Memory B cell (primary cell): ENCODE results near the gene KIAA1614.
"Not testable (repeated sequence)": the region's sequence is repeated elsewhere in the genome, so short reads cannot be mapped to it uniquely, and the experiment has no call there.

Experiments
- ATAC-seq: fragments of 150-1000 bp; cut with Tn5 transposase; 2 replicates; pipeline ENCODE4 v1.10.0; 2021; ENCODE audit warnings: low read depth, mild to moderate bottlenecking, moderate library complexity
- DNase-seq, 2 donors: peaks; one replicate each; pipeline ENCODE4 v3.0.0; 2022; ENCODE audit warnings: low spot score in 2 of 2
- H3K27ac Mint-ChIP-seq: one replicate; pipeline ENCODE4 v1.8.0; 2022; ENCODE audit warnings: mild to moderate bottlenecking, moderate library complexity, mixed read lengths
- H3K27me3 Mint-ChIP-seq: one replicate; pipeline ENCODE4 v1.8.0; 2022; ENCODE audit warnings: mixed read lengths
- H3K36me3 Mint-ChIP-seq: one replicate; pipeline ENCODE4 v1.8.0; 2022; ENCODE audit warnings: mild to moderate bottlenecking, mixed read lengths
- H3K4me1 Mint-ChIP-seq: one replicate; pipeline ENCODE4 v1.8.0; 2022; ENCODE audit warnings: mixed read lengths
- H3K4me3 Mint-ChIP-seq: one replicate; pipeline ENCODE4 v1.8.0; 2022; ENCODE audit warnings: mild to moderate bottlenecking, moderate library complexity, mixed read lengths
- H3K9me3 Mint-ChIP-seq: one replicate; pipeline ENCODE4 v1.8.0; 2022; ENCODE audit warnings: mixed read lengths

The KIAA1614 gene

GRCh38 chr1:180961622-180962021, 48.9 kb downstream of the KIAA1614 start:
- no peaks in the 10 kb centered on the region for H3K27me3 Mint-ChIP-seq
- DNase-seq (no peak), ATAC-seq (no peak)
- peaks cover 2% of the 10 kb centered on the region for H3K9me3 Mint-ChIP-seq
- H3K4me1 Mint-ChIP-seq = no peaks in the 10 kb centered on the region
- H3K27ac Mint-ChIP-seq = no peak overlapping the region
- H3K4me3 Mint-ChIP-seq = no peak overlapping the region
- H3K36me3 Mint-ChIP-seq = peaks cover 8% of the 10 kb centered on the region

GRCh38 chr1:180962178-180962577, 49.5 kb downstream of the KIAA1614 start:
- Mint-ChIP-seq H3K4me3 (no peak overlapping the region), H3K4me1 (no peaks in the 10 kb centered on the region), H3K27me3 (no peaks in the 10 kb centered on the region), H3K9me3 (peaks cover 2% of the 10 kb centered on the region), H3K36me3 (peaks cover 11% of the 10 kb centered on the region), H3K27ac (no peak overlapping the region)
- DNase-seq (no peak), ATAC-seq (no peak)

GRCh38 chr1:180964056-180964455, 51.4 kb downstream of the KIAA1614 start:
- H3K36me3 Mint-ChIP-seq = peaks cover 12% of the 10 kb centered on the region

GRCh38 chr1:180964595-180964994, 51.9 kb downstream of the KIAA1614 start:
- peaks cover 13% of the 10 kb centered on the region for H3K36me3 Mint-ChIP-seq

More at GRCh38 chr1:180964056-180964455, 51.4 kb downstream of the KIAA1614 start:
- Mint-ChIP-seq H3K4me1 (peaks cover 2% of the 10 kb centered on the region), H3K27me3 (no peaks in the 10 kb centered on the region), H3K9me3 (peaks cover 2% of the 10 kb centered on the region), H3K27ac (no peak overlapping the region), H3K4me3 (no peak overlapping the region)
- DNase-seq (no peak), ATAC-seq (no peak)

GRCh38 chr1:180966312-180966711, 53.6 kb downstream of the KIAA1614 start:
- H3K27me3 Mint-ChIP-seq = no peaks in the 10 kb centered on the region
- ATAC-seq (no peak), DNase-seq (no peak)
- no peak overlapping the region for H3K27ac Mint-ChIP-seq
- H3K9me3 Mint-ChIP-seq = no peaks in the 10 kb centered on the region
- peaks cover 8% of the 10 kb centered on the region for H3K36me3 Mint-ChIP-seq
- no peak overlapping the region for H3K4me3 Mint-ChIP-seq
- peaks cover 13% of the 10 kb centered on the region for H3K4me1 Mint-ChIP-seq

More at GRCh38 chr1:180964595-180964994, 51.9 kb downstream of the KIAA1614 start:
- H3K27me3 Mint-ChIP-seq = no peaks in the 10 kb centered on the region
- peaks cover 2% of the 10 kb centered on the region for H3K9me3 Mint-ChIP-seq
- ATAC-seq (no peak), DNase-seq (no peak)
- peak overlapping the region; percentile 9 for H3K27ac Mint-ChIP-seq
- H3K4me1 Mint-ChIP-seq = peaks cover 5% of the 10 kb centered on the region
- H3K4me3 Mint-ChIP-seq = no peak overlapping the region

GRCh38 chr1:180966744-180967536, 54.2 kb downstream of the KIAA1614 start:
- H3K27me3 Mint-ChIP-seq = no peaks in the 10 kb centered on the region
- H3K27ac Mint-ChIP-seq = no peak overlapping the region
- peaks cover 16% of the 10 kb centered on the region for H3K4me1 Mint-ChIP-seq
- DNase-seq = no peak
- ATAC-seq = no peak
- H3K36me3 Mint-ChIP-seq = peaks cover 12% of the 10 kb centered on the region
- H3K9me3 Mint-ChIP-seq = no peaks in the 10 kb centered on the region
- H3K4me3 Mint-ChIP-seq = no peak overlapping the region

GRCh38 chr1:180967558-180967957, 54.9 kb downstream of the KIAA1614 start:
- no peak overlapping the region for H3K27ac Mint-ChIP-seq
- no peak for ATAC-seq
- peaks cover 12% of the 10 kb centered on the region for H3K36me3 Mint-ChIP-seq

GRCh38 chr1:180968834-180969233, 56.1 kb downstream of the KIAA1614 start:
- H3K4me1 Mint-ChIP-seq = peaks cover 16% of the 10 kb centered on the region
- H3K27ac Mint-ChIP-seq = peak overlapping the region; percentile 54
- H3K36me3 Mint-ChIP-seq = peaks cover 17% of the 10 kb centered on the region
- not testable (repeated sequence) for DNase-seq, H3K4me3 Mint-ChIP-seq, ATAC-seq, H3K27me3 Mint-ChIP-seq, H3K9me3 Mint-ChIP-seq

More at GRCh38 chr1:180967558-180967957, 54.9 kb downstream of the KIAA1614 start:
- Mint-ChIP-seq H3K4me3 (no peak overlapping the region), H3K9me3 (no peaks in the 10 kb centered on the region), H3K27me3 (no peaks in the 10 kb centered on the region), H3K4me1 (peaks cover 16% of the 10 kb centered on the region)
- DNase-seq = no peak

GRCh38 chr1:180969434-180969833, 56.7 kb downstream of the KIAA1614 start:
- peaks cover 16% of the 10 kb centered on the region for H3K4me1 Mint-ChIP-seq
- peak overlapping the region; percentile 54 for H3K27ac Mint-ChIP-seq
- peaks cover 19% of the 10 kb centered on the region for H3K36me3 Mint-ChIP-seq
- H3K27me3 Mint-ChIP-seq = no peaks in the 10 kb centered on the region
- no peaks in the 10 kb centered on the region for H3K9me3 Mint-ChIP-seq
- H3K4me3 Mint-ChIP-seq = no peak overlapping the region
- DNase-seq (no peak), ATAC-seq (no peak)

GRCh38 chr1:180970333-180971079, 57.8 kb downstream of the KIAA1614 start:
- H3K4me3 Mint-ChIP-seq = no peak overlapping the region
- ATAC-seq = no peak
- no peak for DNase-seq
- no peak overlapping the region for H3K27ac Mint-ChIP-seq
- H3K36me3 Mint-ChIP-seq = peaks cover 21% of the 10 kb centered on the region
- H3K27me3 Mint-ChIP-seq = no peaks in the 10 kb centered on the region
- H3K9me3 Mint-ChIP-seq = no peaks in the 10 kb centered on the region
- peaks cover 16% of the 10 kb centered on the region for H3K4me1 Mint-ChIP-seq

- no peak for ATAC-seq
- peaks cover 30% of the 10 kb centered on the region for H3K36me3 Mint-ChIP-seq
- no peak for DNase-seq
- H3K4me1 Mint-ChIP-seq = peaks cover 16% of the 10 kb centered on the region
- H3K27me3 Mint-ChIP-seq = no peaks in the 10 kb centered on the region
- H3K27ac Mint-ChIP-seq = no peak overlapping the region
- no peaks in the 10 kb centered on the region for H3K9me3 Mint-ChIP-seq
- no peak overlapping the region for H3K4me3 Mint-ChIP-seq
Measured at GRCh38 chr1:180971273-180971997, 58.7 kb downstream of the KIAA1614 start.

GRCh38 chr1:180973369-180973768, 60.7 kb downstream of the KIAA1614 start:
- DNase-seq (no peak), ATAC-seq (no peak)
- Mint-ChIP-seq H3K27me3 (no peaks in the 10 kb centered on the region), H3K4me3 (no peak overlapping the region), H3K36me3 (peaks cover 28% of the 10 kb centered on the region), H3K9me3 (no peaks in the 10 kb centered on the region), H3K4me1 (peaks cover 14% of the 10 kb centered on the region), H3K27ac (no peak overlapping the region)

- Mint-ChIP-seq H3K36me3 (peaks cover 32% of the 10 kb centered on the region), H3K27ac (no peak overlapping the region), H3K27me3 (no peaks in the 10 kb centered on the region), H3K4me1 (peaks cover 14% of the 10 kb centered on the region), H3K4me3 (no peak overlapping the region), H3K9me3 (no peaks in the 10 kb centered on the region)
- DNase-seq = no peak
- ATAC-seq = no peak
Measured at GRCh38 chr1:180974236-180974635, 61.5 kb downstream of the KIAA1614 start.

GRCh38 chr1:180975551-180975950, 62.9 kb downstream of the KIAA1614 start:
- Mint-ChIP-seq H3K4me1 (peaks cover 4% of the 10 kb centered on the region), H3K27me3 (no peaks in the 10 kb centered on the region), H3K36me3 (peaks cover 33% of the 10 kb centered on the region), H3K27ac (no peak overlapping the region), H3K4me3 (no peak overlapping the region), H3K9me3 (no peaks in the 10 kb centered on the region)
- no peak for ATAC-seq
- DNase-seq = no peak
